ENCODE data around the gene TP53I3. TPM values are rescaled to one million over a fixed set of nuclear protein-coding genes. Genes with fewer than 3 reads are reported as not detected.

Gene TP53I3
- total RNA-seq (2014; rRNA removed; shearing (Covaris generic); ENCODE audit: low replicate concordance), result 3.4 and 13.5 TPM in 2 replicates

- no peaks in the 10 kb centered on the region for H3K79me2 ChIP-seq (ENCODE audit: low read length)
- peak; percentile 94 for DNase-seq
- H3K9me2 ChIP-seq (replicated peaks; ENCODE audit: insufficient read depth, low read length), result no peaks in the 10 kb centered on the region
- no peaks in the 10 kb centered on the region for H3K9me3 ChIP-seq (ENCODE audit: low read length)
- H4K20me1 ChIP-seq (ENCODE audit: insufficient read depth, low read depth, low read length), result no peaks in the 10 kb centered on the region
- peak within 1 kb of the TSS; percentile 84 for H3K9ac ChIP-seq (ENCODE audit: low read length)
- H3K4me2 ChIP-seq (ENCODE audit: low read depth, low read length, poor library complexity, severe bottlenecking), result peak within 1 kb of the TSS; percentile 97
- peak within 1 kb of the TSS; percentile 90 for H2AFZ ChIP-seq (ENCODE audit: low read length)
- no peaks in the 10 kb centered on the region for H3K27me3 ChIP-seq (ENCODE audit: low read length)
- peak within 1 kb of the TSS; percentile 93 for H3K27ac ChIP-seq (ENCODE audit: low read length)
- H3K36me3 ChIP-seq (ENCODE audit: insufficient read depth, low read length), result no peaks in the 10 kb centered on the region; the same call in 1 of the 2 replicates
- peaks cover 18% of the 10 kb centered on the region for H3K4me1 ChIP-seq (ENCODE audit: low read length)
- H3K4me3 ChIP-seq (ENCODE audit: low read length), result peak within 1 kb of the TSS; percentile 70
These were observed at the start of gene TP53I3 for GRCh38 chr2:24084386-24085199. Gene TP53I3, minus strand, starts transcription at chr2:24084834. Its CDS starts 508 bp downstream, at chr2:24084326.

- no peak overlapping the region for H3K4me2 ChIP-seq (ENCODE audit: low read depth, low read length, poor library complexity, severe bottlenecking)
- H3K27me3 ChIP-seq (ENCODE audit: low read length), result no peaks in the 10 kb centered on the region
- H4K20me1 ChIP-seq (ENCODE audit: insufficient read depth, low read depth, low read length), result no peaks in the 10 kb centered on the region
- DNase-seq, result no peak
- H3K4me3 ChIP-seq (ENCODE audit: low read length), result no peak overlapping the region
- no peaks in the 10 kb centered on the region for H3K79me2 ChIP-seq (ENCODE audit: low read length)
- no peak overlapping the region for H3K9ac ChIP-seq (ENCODE audit: low read length)
- H3K36me3 ChIP-seq (ENCODE audit: insufficient read depth, low read length), result no peaks in the 10 kb centered on the region
- H3K9me3 ChIP-seq (ENCODE audit: low read length), result no peaks in the 10 kb centered on the region
- H3K27ac ChIP-seq (ENCODE audit: low read length), result no peak overlapping the region
- H3K9me2 ChIP-seq (replicated peaks; ENCODE audit: insufficient read depth, low read length), result no peaks in the 10 kb centered on the region
- no peaks in the 10 kb centered on the region for H3K4me1 ChIP-seq (ENCODE audit: low read length)
- H2AFZ ChIP-seq (ENCODE audit: low read length), result no peak overlapping the region
These were observed 47.9 kb upstream of the TP53I3 start for GRCh38 chr2:24132543-24132942.

GRCh38 chr2:24125956-24126355 lies 41.3 kb upstream of the TP53I3 start:
- H2AFZ ChIP-seq (ENCODE audit: low read length), result no peak overlapping the region
- no peaks in the 10 kb centered on the region for H4K20me1 ChIP-seq (ENCODE audit: insufficient read depth, low read depth, low read length)
- H3K9me3 ChIP-seq (ENCODE audit: low read length), result no peaks in the 10 kb centered on the region
- H3K4me2 ChIP-seq (ENCODE audit: low read depth, low read length, poor library complexity, severe bottlenecking), result no peak overlapping the region
- H3K4me1 ChIP-seq (ENCODE audit: low read length), result peaks cover 22% of the 10 kb centered on the region
- H3K9me2 ChIP-seq (replicated peaks; ENCODE audit: insufficient read depth, low read length), result no peaks in the 10 kb centered on the region
- H3K36me3 ChIP-seq (ENCODE audit: insufficient read depth, low read length), result no peaks in the 10 kb centered on the region
- no peak overlapping the region for H3K27ac ChIP-seq (ENCODE audit: low read length)
- H3K4me3 ChIP-seq (ENCODE audit: low read length), result no peak overlapping the region
- DNase-seq, result peak; percentile 26
- H3K27me3 ChIP-seq (ENCODE audit: low read length), result no peaks in the 10 kb centered on the region
- no peaks in the 10 kb centered on the region for H3K79me2 ChIP-seq (ENCODE audit: low read length)
- no peak overlapping the region for H3K9ac ChIP-seq (ENCODE audit: low read length)

GRCh38 chr2:24123922-24124580 lies 39.4 kb upstream of the TP53I3 start:
- H3K4me2 ChIP-seq (ENCODE audit: low read depth, low read length, poor library complexity, severe bottlenecking), result peak overlapping the region; percentile 97

GRCh38 chr2:24123195-24123921 lies 38.7 kb upstream of the TP53I3 start, which contains the start of the genes FAM228B and PFN4:
Gene FAM228B, plus strand, starts transcription at chr2:24123469. Its CDS starts 893 bp downstream, at chr2:24124362.
Gene PFN4, minus strand, starts transcription at chr2:24123334. Its CDS starts 799 bp downstream, at chr2:24122535.
- Histone ChIP-seq H3K4me1 (ENCODE audit: low read length) (peaks cover 22% of the 10 kb centered on the region), H2AFZ (ENCODE audit: low read length) (peak within 1 kb of the TSS; percentile 95), H3K27me3 (ENCODE audit: low read length) (no peaks in the 10 kb centered on the region), H3K4me3 (ENCODE audit: low read length) (peak within 1 kb of the TSS; percentile 81), H3K36me3 (ENCODE audit: insufficient read depth, low read length) (no peaks in the 10 kb centered on the region), H3K9ac (ENCODE audit: low read length) (peak within 1 kb of the TSS; percentile 95), H3K27ac (ENCODE audit: low read length) (peak within 1 kb of the TSS; percentile 33; the same call in 1 of the 2 replicates), H3K4me2 (ENCODE audit: low read depth, low read length, poor library complexity, severe bottlenecking) (peak within 1 kb of the TSS; percentile 97), H3K9me3 (ENCODE audit: low read length) (no peaks in the 10 kb centered on the region), H3K79me2 (ENCODE audit: low read length) (no peaks in the 10 kb centered on the region), H3K9me2 (replicated peaks; ENCODE audit: insufficient read depth, low read length) (no peaks in the 10 kb centered on the region), H4K20me1 (ENCODE audit: insufficient read depth, low read depth, low read length) (no peaks in the 10 kb centered on the region)
- DNase-seq, result peak; percentile 94

More at GRCh38 chr2:24123922-24124580, 39.4 kb upstream of the TP53I3 start:
- H3K79me2 ChIP-seq (ENCODE audit: low read length), result no peaks in the 10 kb centered on the region
- H3K27ac ChIP-seq (ENCODE audit: low read length), result peak overlapping the region; percentile 33; the same call in 1 of the 2 replicates
- H3K36me3 ChIP-seq (ENCODE audit: insufficient read depth, low read length), result no peaks in the 10 kb centered on the region
- H3K9me3 ChIP-seq (ENCODE audit: low read length), result no peaks in the 10 kb centered on the region
- H3K27me3 ChIP-seq (ENCODE audit: low read length), result no peaks in the 10 kb centered on the region
- peak overlapping the region; percentile 81 for H3K4me3 ChIP-seq (ENCODE audit: low read length)
- H2AFZ ChIP-seq (ENCODE audit: low read length), result peak overlapping the region; percentile 80
- DNase-seq, result no peak
- H3K4me1 ChIP-seq (ENCODE audit: low read length), result peaks cover 22% of the 10 kb centered on the region
- H3K9ac ChIP-seq (ENCODE audit: low read length), result peak overlapping the region; percentile 95
- no peaks in the 10 kb centered on the region for H3K9me2 ChIP-seq (replicated peaks; ENCODE audit: insufficient read depth, low read length)
- no peaks in the 10 kb centered on the region for H4K20me1 ChIP-seq (ENCODE audit: insufficient read depth, low read depth, low read length)

- Histone ChIP-seq H3K9me2 (replicated peaks; ENCODE audit: insufficient read depth, low read length) (no peaks in the 10 kb centered on the region), H3K79me2 (ENCODE audit: low read length) (no peaks in the 10 kb centered on the region), H3K27ac (ENCODE audit: low read length) (no peak overlapping the region), H3K4me1 (ENCODE audit: low read length) (peaks cover 29% of the 10 kb centered on the region), H3K36me3 (ENCODE audit: insufficient read depth, low read length) (no peaks in the 10 kb centered on the region), H3K9me3 (ENCODE audit: low read length) (no peaks in the 10 kb centered on the region), H3K9ac (ENCODE audit: low read length) (peak overlapping the region; percentile 95), H4K20me1 (ENCODE audit: insufficient read depth, low read depth, low read length) (no peaks in the 10 kb centered on the region), H3K4me3 (ENCODE audit: low read length) (peak overlapping the region; percentile 81), H3K4me2 (ENCODE audit: low read depth, low read length, poor library complexity, severe bottlenecking) (peak overlapping the region; percentile 97), H3K27me3 (ENCODE audit: low read length) (no peaks in the 10 kb centered on the region), H2AFZ (ENCODE audit: low read length) (peak overlapping the region; percentile 95; the same call in 1 of the 2 replicates)
- no peak for DNase-seq
These were observed 37.9 kb upstream of the TP53I3 start for GRCh38 chr2:24122366-24123194.

- Histone ChIP-seq H3K9ac (ENCODE audit: low read length) (no peak overlapping the region), H3K79me2 (ENCODE audit: low read length) (no peaks in the 10 kb centered on the region), H4K20me1 (ENCODE audit: insufficient read depth, low read depth, low read length) (no peaks in the 10 kb centered on the region), H3K9me3 (ENCODE audit: low read length) (no peaks in the 10 kb centered on the region), H3K4me1 (ENCODE audit: low read length) (peaks cover 29% of the 10 kb centered on the region), H3K4me3 (ENCODE audit: low read length) (no peak overlapping the region), H3K27me3 (ENCODE audit: low read length) (no peaks in the 10 kb centered on the region), H3K4me2 (ENCODE audit: low read depth, low read length, poor library complexity, severe bottlenecking) (no peak overlapping the region), H3K36me3 (ENCODE audit: insufficient read depth, low read length) (no peaks in the 10 kb centered on the region), H3K9me2 (replicated peaks; ENCODE audit: insufficient read depth, low read length) (no peaks in the 10 kb centered on the region), H2AFZ (ENCODE audit: low read length) (no peak overlapping the region), H3K27ac (ENCODE audit: low read length) (no peak overlapping the region)
- DNase-seq, result no peak
These were observed 36.8 kb upstream of the TP53I3 start for GRCh38 chr2:24121469-24121868.

All from Karpas-422 (cell line).